Liver (tissue), 9 donors: Measurements from ENCODE around the gene CLN3. TPM values are rescaled to one million over a fixed set of nuclear protein-coding genes. Genes with fewer than 3 reads are reported as not detected.

Source experiments
- DNase-seq: peaks from one replicate; pipeline ENCODE4 v3.0.0-alpha.2; 2017; ENCODE audit warnings: low spot score
- H3K27ac ChIP-seq, 2 donors: one replicate each; pipeline ENCODE4 v1.7.0; 2013; ENCODE audit warnings: inconsistent platforms in 2 of 2, low read length in 2 of 2, control low read depth in 1 of 2, low read depth in 1 of 2, mild to moderate bottlenecking in 1 of 2
- H3K27me3 ChIP-seq, 4 donors: one replicate each; pipeline versions ENCODE4 v1.6.1 to v1.7.0; 2013; ENCODE audit warnings: low read length in 3 of 4, inconsistent platforms in 1 of 4, mild to moderate bottlenecking in 1 of 4, moderate library complexity in 1 of 4; ENCODE audit not compliant: control insufficient read depth in 4 of 4, insufficient read depth in 4 of 4
- H3K36me3 ChIP-seq, 4 donors: one replicate each; pipeline versions ENCODE4 v1.6.1 to v1.7.0; 2013; ENCODE audit warnings: low read length in 3 of 4, mild to moderate bottlenecking in 3 of 4, low read depth in 1 of 4, moderate library complexity in 1 of 4; ENCODE audit not compliant: control insufficient read depth in 4 of 4, insufficient read depth in 3 of 4
- H3K4me1 ChIP-seq, 4 donors: one replicate each; pipeline versions ENCODE4 v1.6.1 to v1.7.0; 2013; ENCODE audit warnings: low read length in 3 of 4, mild to moderate bottlenecking in 3 of 4, moderate library complexity in 1 of 4; ENCODE audit not compliant: control insufficient read depth in 4 of 4, insufficient read depth in 4 of 4
- H3K4me3 ChIP-seq, 3 donors: one replicate each; pipeline versions ENCODE4 v1.6.1 to v1.7.0; 2013; ENCODE audit warnings: low read length in 3 of 3, control low read depth in 1 of 3, low read depth in 1 of 3, mild to moderate bottlenecking in 1 of 3
- H3K9ac ChIP-seq, 2 donors: one replicate each; pipeline ENCODE4 v1.7.0; 2013; ENCODE audit warnings: low read length in 2 of 2, mild to moderate bottlenecking in 2 of 2, moderate library complexity in 2 of 2, control low read depth in 1 of 2, low read depth in 1 of 2
- H3K9me3 ChIP-seq, 4 donors: one replicate each; pipeline versions ENCODE4 v1.6.1 to v1.7.0; 2013; ENCODE audit warnings: low read length in 3 of 4; ENCODE audit not compliant: control insufficient read depth in 4 of 4
- ATF3 ChIP-seq: IDR thresholded peaks from 2 replicates; pipeline ENCODE4 v1.6.1; 2016; ENCODE audit warnings: antibody characterized with exemption
- EGR1 ChIP-seq, 2 donors: IDR thresholded peaks; 2 replicates each; pipeline ENCODE4 v1.6.1; 2016 to 2018; ENCODE audit warnings: antibody characterized with exemption in 2 of 2, low read depth in 2 of 2
- FOXA1 ChIP-seq: IDR thresholded peaks from 2 replicates; pipeline ENCODE4 v1.6.1; 2016; ENCODE audit warnings: antibody characterized with exemption
- FOXA2 ChIP-seq: IDR thresholded peaks from 2 replicates; pipeline ENCODE4 v1.6.1; 2016; ENCODE audit warnings: antibody characterized with exemption
- GABPA ChIP-seq, 2 donors: IDR thresholded peaks in 1 of 2; conservative IDR thresholded peaks in 1 of 2; 2 replicates each; pipeline ENCODE4 v1.6.1; 2016; ENCODE audit warnings: antibody characterized with exemption in 2 of 2, mild to moderate bottlenecking in 1 of 2, moderate library complexity in 1 of 2
- HNF4A ChIP-seq, 2 donors: conservative IDR thresholded peaks; 2 replicates each; pipeline ENCODE4 v1.6.1; 2016; ENCODE audit warnings: antibody characterized with exemption in 2 of 2, mild to moderate bottlenecking in 2 of 2
- HNF4G ChIP-seq: IDR thresholded peaks from 2 replicates; pipeline ENCODE4 v1.6.1; 2016; ENCODE audit warnings: antibody characterized with exemption
- JUND ChIP-seq, 2 donors: IDR thresholded peaks; 2 replicates each; pipeline ENCODE4 v1.6.1; 2016; ENCODE audit warnings: antibody characterized with exemption in 2 of 2
- MAX ChIP-seq: IDR thresholded peaks from 2 replicates; pipeline ENCODE4 v1.6.1; 2016; ENCODE audit warnings: antibody characterized with exemption
- NR2F2 ChIP-seq: IDR thresholded peaks from 2 replicates; pipeline ENCODE4 v1.6.1; 2016; ENCODE audit warnings: antibody characterized with exemption
- RAD21 ChIP-seq, 2 donors: IDR thresholded peaks; 2 replicates each; pipeline ENCODE4 v1.6.1; 2016; ENCODE audit warnings: antibody characterized with exemption in 2 of 2, mild to moderate bottlenecking in 2 of 2
- REST ChIP-seq: IDR thresholded peaks from 2 replicates; pipeline ENCODE4 v1.6.1; 2016; ENCODE audit warnings: antibody characterized with exemption, mild to moderate bottlenecking
- RXRA ChIP-seq, 2 donors: IDR thresholded peaks; 2 replicates each; pipeline ENCODE4 v1.6.1; 2017 to 2018; ENCODE audit warnings: antibody characterized with exemption in 2 of 2, mild to moderate bottlenecking in 1 of 2
- SP1 ChIP-seq: IDR thresholded peaks from 2 replicates; pipeline ENCODE4 v1.6.1; 2018; ENCODE audit warnings: antibody characterized with exemption, mild to moderate bottlenecking
- TAF1 ChIP-seq: conservative IDR thresholded peaks from 2 replicates; pipeline ENCODE4 v1.6.1; 2016; ENCODE audit warnings: antibody characterized with exemption, mild to moderate bottlenecking
- YY1 ChIP-seq: IDR thresholded peaks from 2 replicates; pipeline ENCODE4 v1.6.1; 2016; ENCODE audit warnings: antibody characterized with exemption, mild to moderate bottlenecking
- ZBTB33 ChIP-seq: IDR thresholded peaks from 2 replicates; pipeline ENCODE4 v1.6.1; 2016; ENCODE audit warnings: antibody characterized with exemption
- WGBS: extraction: QIAGEN DNeasy Blood & Tissue Kit; methylation state at CpG from one replicate; pipeline ENCODE4 v1.1.7; 2013; 5-methylcytosine and 5-hydroxymethylcytosine counted together
- polyA plus RNA-seq, 2 donors: library from polyadenylated mRNA; stranded (reverse) in 1 of 2; unstranded in 1 of 2; fragments of 200-250 nt in 1 of 2; fragments of >200 nt in 1 of 2; fragmentation: Nextera tagmentation in 1 of 2; extraction: Ambion mirVana in 1 of 2; gene quantifications; one replicate each; pipeline versions ENCODE4 v1.2.1 to v1.2.3, GENCODE V29; 2013 to 2015
- total RNA-seq, 2 donors: library from RNA; depleted of rRNA; stranded (reverse); fragments of >200 nt; gene quantifications; one replicate each; pipeline ENCODE4 v1.2.3, GENCODE V29; 2014
- TF ChIP-seq, protein P1 (sequence below): fragments of 150-350 bp; IDR thresholded peaks from 2 replicates; pipeline ENCODE4 v1.5.1; 2017; ENCODE audit warnings: improper control_type of control experiment, low read depth, low read length; ENCODE audit not compliant: missing input control
- donor health status: healthy.
- donor health status: healthy.
- donor health status: healthy.
- donor health status: healthy.
- donor health status: healthy.

CLN3 gene
- total and polyA plus RNA-seq, 4 donors, result 16.1 to 23.6 (median 19.3) TPM

DNA sequence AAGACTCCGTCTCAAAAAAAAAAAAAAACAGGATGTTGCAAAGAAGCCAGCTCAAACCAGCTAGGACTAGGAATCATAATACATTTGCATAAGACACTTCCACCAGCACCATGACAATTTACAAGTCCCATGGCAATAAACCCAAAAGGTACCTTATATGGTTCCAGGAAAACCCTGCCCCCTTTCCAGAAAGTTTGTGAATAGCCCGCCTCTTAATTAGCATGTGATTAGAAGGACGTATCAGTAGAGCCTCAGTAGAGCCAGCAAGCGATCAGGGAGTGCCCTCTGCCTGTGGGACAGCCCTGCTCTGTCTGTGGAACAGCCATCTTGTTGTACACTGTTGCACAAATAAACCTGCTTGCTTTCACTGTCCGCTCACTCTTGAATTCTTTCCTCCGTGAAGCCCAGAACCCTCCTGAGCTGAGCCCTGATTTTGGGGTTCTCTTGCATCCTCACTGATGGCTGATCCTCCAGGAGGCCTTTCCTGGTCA lies 32.9 kb upstream of the CLN3 start:
- Histone ChIP-seq H3K36me3 (peaks cover 0 to 3% (median 0%) of the 10 kb centered on the region in 4 donors), H3K9me3 (no peaks in the 10 kb centered on the region), H3K9ac (peak overlapping the region; percentile 92 to 99), H3K4me1 (peaks cover 4 to 34% (median 16%) of the 10 kb centered on the region in 4 donors), H3K27ac (peak overlapping the region; percentile 87 to 95), H3K4me3 (peak overlapping the region; percentile 51 to 72 (median 60)), H3K27me3 (no peaks in the 10 kb centered on the region)
- WGBS, result 27% methylated on average over 6 of the region's 6 CpGs
- TF ChIP-seq RAD21 (IDR thresholded peaks at IDR 0.05), result peak; percentile 59 to 63
- TF ChIP-seq YY1, result peak; percentile 98
- TF ChIP-seq ZBTB33, result peak; percentile 69
- TF ChIP-seq REST, result peak; percentile 95
- peak in 1 of 2 donors; percentile 39 for TF ChIP-seq HNF4A (conservative IDR thresholded peaks at IDR 0.05)
- peak; percentile 38 for TF ChIP-seq ATF3
- peak; percentile 26 for TF ChIP-seq MAX
- TF ChIP-seq GABPA (IDR thresholded peaks at IDR 0.05 in 1 of 2, conservative IDR thresholded peaks at IDR 0.05 in 1 of 2), result no peak
- no peak for TF ChIP-seq EGR1 (IDR thresholded peaks at IDR 0.05; ENCODE audit: low read depth in 2 of 2)
- TF ChIP-seq FOXA1, result no peak
- TF ChIP-seq JUND (IDR thresholded peaks at IDR 0.05), result peak in 1 of 2 donors; percentile 39
- peak; percentile 47 to 70 for TF ChIP-seq RXRA (IDR thresholded peaks at IDR 0.05)
- TF ChIP-seq, protein P1, sequence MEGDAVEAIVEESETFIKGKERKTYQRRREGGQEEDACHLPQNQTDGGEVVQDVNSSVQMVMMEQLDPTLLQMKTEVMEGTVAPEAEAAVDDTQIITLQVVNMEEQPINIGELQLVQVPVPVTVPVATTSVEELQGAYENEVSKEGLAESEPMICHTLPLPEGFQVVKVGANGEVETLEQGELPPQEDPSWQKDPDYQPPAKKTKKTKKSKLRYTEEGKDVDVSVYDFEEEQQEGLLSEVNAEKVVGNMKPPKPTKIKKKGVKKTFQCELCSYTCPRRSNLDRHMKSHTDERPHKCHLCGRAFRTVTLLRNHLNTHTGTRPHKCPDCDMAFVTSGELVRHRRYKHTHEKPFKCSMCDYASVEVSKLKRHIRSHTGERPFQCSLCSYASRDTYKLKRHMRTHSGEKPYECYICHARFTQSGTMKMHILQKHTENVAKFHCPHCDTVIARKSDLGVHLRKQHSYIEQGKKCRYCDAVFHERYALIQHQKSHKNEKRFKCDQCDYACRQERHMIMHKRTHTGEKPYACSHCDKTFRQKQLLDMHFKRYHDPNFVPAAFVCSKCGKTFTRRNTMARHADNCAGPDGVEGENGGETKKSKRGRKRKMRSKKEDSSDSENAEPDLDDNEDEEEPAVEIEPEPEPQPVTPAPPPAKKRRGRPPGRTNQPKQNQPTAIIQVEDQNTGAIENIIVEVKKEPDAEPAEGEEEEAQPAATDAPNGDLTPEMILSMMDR, result peak; percentile 4
- TF ChIP-seq SP1, result peak; percentile 74
- peak; percentile 98 for TF ChIP-seq TAF1
- TF ChIP-seq HNF4G, result no peak
- peak; percentile 32 for TF ChIP-seq FOXA2
- no peak for TF ChIP-seq NR2F2
- no peak for DNase-seq
